Duodenal mucosa (tissue), 2 donors: ENCODE results near the gene TFPI.

Experiments used
- H3K27ac ChIP-seq: one replicate; pipeline ENCODE4 v1.7.0; 2013; ENCODE audit warnings: low read depth, low read length
- H3K27me3 ChIP-seq, 2 donors: one replicate each; pipeline ENCODE4 v1.7.0; 2013; ENCODE audit warnings: low read length in 2 of 2, control low read depth in 1 of 2; ENCODE audit not compliant: insufficient read depth in 2 of 2, control insufficient read depth in 1 of 2
- H3K36me3 ChIP-seq, 2 donors: one replicate each; pipeline ENCODE4 v1.7.0; 2013; ENCODE audit warnings: low read length in 2 of 2, control low read depth in 1 of 2; ENCODE audit not compliant: insufficient read depth in 2 of 2, control insufficient read depth in 1 of 2
- H3K4me1 ChIP-seq, 2 donors: one replicate each; pipeline ENCODE4 v1.7.0; 2013; ENCODE audit warnings: low read length in 2 of 2, control low read depth in 1 of 2; ENCODE audit not compliant: insufficient read depth in 2 of 2, control insufficient read depth in 1 of 2
- H3K4me3 ChIP-seq, 2 donors: one replicate each; pipeline ENCODE4 v1.7.0; 2013; ENCODE audit warnings: low read length in 2 of 2, low read depth in 1 of 2
- H3K9ac ChIP-seq, 2 donors: one replicate each; pipeline ENCODE4 v1.7.0; 2013; ENCODE audit warnings: low read length in 2 of 2, low read depth in 1 of 2
- H3K9me3 ChIP-seq, 2 donors: one replicate each; pipeline ENCODE4 v1.7.0; 2013; ENCODE audit warnings: low read length in 2 of 2, control low read depth in 1 of 2; ENCODE audit not compliant: control insufficient read depth in 1 of 2

Gene TFPI

GRCh38 chr2:187493877-187494568 is 60.2 kb downstream of the TFPI start:
- H3K9me3 ChIP-seq = no peaks in the 10 kb centered on the region
- H3K36me3 ChIP-seq = peaks cover 10 to 21% of the 10 kb centered on the region in 2 donors
- H3K9ac ChIP-seq = no peak overlapping the region

GRCh38 chr2:187493180-187493579 is 61.1 kb downstream of the TFPI start:
- H3K4me3 ChIP-seq = no peak overlapping the region
- H3K9me3 ChIP-seq = no peaks in the 10 kb centered on the region
- H3K27me3 ChIP-seq = no peaks in the 10 kb centered on the region
- H3K27ac ChIP-seq = no peak overlapping the region
- no peak overlapping the region for H3K9ac ChIP-seq
- peaks cover 10 to 21% of the 10 kb centered on the region in 2 donors for H3K36me3 ChIP-seq
- H3K4me1 ChIP-seq = no peaks in the 10 kb centered on the region

More at GRCh38 chr2:187493877-187494568, 60.2 kb downstream of the TFPI start:
- no peaks in the 10 kb centered on the region for H3K4me1 ChIP-seq
- no peaks in the 10 kb centered on the region for H3K27me3 ChIP-seq
- H3K27ac ChIP-seq = no peak overlapping the region
- no peak overlapping the region for H3K4me3 ChIP-seq

- H3K36me3 ChIP-seq = no peaks in the 10 kb centered on the region
- H3K27ac ChIP-seq = no peak overlapping the region
- H3K4me3 ChIP-seq = no peak overlapping the region
- no peaks in the 10 kb centered on the region for H3K9me3 ChIP-seq
- H3K4me1 ChIP-seq = no peaks in the 10 kb centered on the region
- no peak overlapping the region for H3K9ac ChIP-seq
- no peaks in the 10 kb centered on the region for H3K27me3 ChIP-seq
These were observed 68.0 kb downstream of the TFPI start for GRCh38 chr2:187486241-187486640.

GRCh38 chr2:187485523-187485922 is 68.7 kb downstream of the TFPI start:
- H3K4me1 ChIP-seq = no peaks in the 10 kb centered on the region
- H3K9me3 ChIP-seq = no peaks in the 10 kb centered on the region
- H3K9ac ChIP-seq = no peak overlapping the region

GRCh38 chr2:187483537-187483936 is 70.7 kb downstream of the TFPI start:
- H3K4me1 ChIP-seq = no peaks in the 10 kb centered on the region
- no peaks in the 10 kb centered on the region for H3K9me3 ChIP-seq
- no peaks in the 10 kb centered on the region for H3K36me3 ChIP-seq
- no peak overlapping the region for H3K27ac ChIP-seq
- H3K9ac ChIP-seq = no peak overlapping the region
- H3K27me3 ChIP-seq = no peaks in the 10 kb centered on the region
- H3K4me3 ChIP-seq = no peak overlapping the region

More at GRCh38 chr2:187485523-187485922, 68.7 kb downstream of the TFPI start:
- Histone ChIP-seq H3K27me3 (no peaks in the 10 kb centered on the region), H3K36me3 (no peaks in the 10 kb centered on the region), H3K27ac (no peak overlapping the region), H3K4me3 (no peak overlapping the region)

GRCh38 chr2:187482796-187483195 is 71.4 kb downstream of the TFPI start:
- no peaks in the 10 kb centered on the region for H3K36me3 ChIP-seq
- no peak overlapping the region for H3K4me3 ChIP-seq
- H3K9ac ChIP-seq = no peak overlapping the region
- H3K4me1 ChIP-seq = no peaks in the 10 kb centered on the region
- H3K9me3 ChIP-seq = no peaks in the 10 kb centered on the region
- no peak overlapping the region for H3K27ac ChIP-seq
- no peaks in the 10 kb centered on the region for H3K27me3 ChIP-seq

- H3K36me3 ChIP-seq = no peaks in the 10 kb centered on the region
- no peak overlapping the region for H3K27ac ChIP-seq
- H3K27me3 ChIP-seq = no peaks in the 10 kb centered on the region
- H3K9me3 ChIP-seq = no peaks in the 10 kb centered on the region
- H3K4me3 ChIP-seq = no peak overlapping the region
- H3K4me1 ChIP-seq = no peaks in the 10 kb centered on the region
- H3K9ac ChIP-seq = no peak overlapping the region
These were observed 72.7 kb downstream of the TFPI start for GRCh38 chr2:187481543-187481942.

GRCh38 chr2:187478719-187479118 is 75.5 kb downstream of the TFPI start:
- no peak overlapping the region for H3K9ac ChIP-seq
- no peaks in the 10 kb centered on the region for H3K27me3 ChIP-seq
- H3K4me1 ChIP-seq = no peaks in the 10 kb centered on the region

GRCh38 chr2:187477051-187477450 is 77.2 kb downstream of the TFPI start:
- H3K4me1 ChIP-seq = no peaks in the 10 kb centered on the region
- no peaks in the 10 kb centered on the region for H3K36me3 ChIP-seq
- no peak overlapping the region for H3K9ac ChIP-seq
- H3K4me3 ChIP-seq = no peak overlapping the region
- no peak overlapping the region for H3K27ac ChIP-seq
- H3K9me3 ChIP-seq = no peaks in the 10 kb centered on the region
- H3K27me3 ChIP-seq = no peaks in the 10 kb centered on the region

More at GRCh38 chr2:187478719-187479118, 75.5 kb downstream of the TFPI start:
- Histone ChIP-seq H3K9me3 (no peaks in the 10 kb centered on the region), H3K36me3 (no peaks in the 10 kb centered on the region), H3K27ac (no peak overlapping the region), H3K4me3 (no peak overlapping the region)

GRCh38 chr2:187475499-187476248 is 78.6 kb downstream of the TFPI start:
- Histone ChIP-seq H3K36me3 (peaks cover 0 to 2% of the 10 kb centered on the region in 2 donors), H3K4me1 (no peaks in the 10 kb centered on the region), H3K9ac (no peak overlapping the region), H3K27ac (no peak overlapping the region), H3K9me3 (no peaks in the 10 kb centered on the region), H3K27me3 (no peaks in the 10 kb centered on the region), H3K4me3 (no peak overlapping the region)
